ENCODE measurements around the gene TFDP3.

TFDP3 gene

GRCh38 chrX:133218329-133218728, at the start of gene TFDP3:
Gene TFDP3, minus strand, starts transcription at chrX:133218354. Its CDS starts 95 bp downstream, at chrX:133218259.
- DNase-seq (ENCODE audit: low read depth), result no peak

- no peak for DNase-seq (ENCODE audit: low read depth)
These were observed 49.5 kb upstream of the TFDP3 start for GRCh38 chrX:133267621-133268020.

- no peak for DNase-seq (ENCODE audit: low read depth)
These were observed 47.2 kb upstream of the TFDP3 start for GRCh38 chrX:133265331-133265730.

GRCh38 chrX:133258481-133258880, 40.3 kb upstream of the TFDP3 start:
- peak; percentile 26 for DNase-seq (ENCODE audit: low read depth)

GRCh38 chrX:133254666-133255065, 36.5 kb upstream of the TFDP3 start:
- DNase-seq (ENCODE audit: low read depth), result peak; percentile 10

GRCh38 chrX:133251204-133251603, 33.0 kb upstream of the TFDP3 start:
- DNase-seq (ENCODE audit: low read depth), result no peak

GRCh38 chrX:133250184-133251100, 32.3 kb upstream of the TFDP3 start:
- no peak for DNase-seq (ENCODE audit: low read depth)

GRCh38 chrX:133249266-133250058, 31.3 kb upstream of the TFDP3 start:
- DNase-seq (ENCODE audit: low read depth), result no peak

- no peak for DNase-seq (ENCODE audit: low read depth)
These were observed 30.0 kb upstream of the TFDP3 start for GRCh38 chrX:133248177-133248576.

- no peak for DNase-seq (ENCODE audit: low read depth)
These were observed 28.8 kb upstream of the TFDP3 start for GRCh38 chrX:133246921-133247320.

GRCh38 chrX:133235830-133236229, 17.7 kb upstream of the TFDP3 start:
- no peak for DNase-seq (ENCODE audit: low read depth)

GRCh38 chrX:133232331-133232730, 14.2 kb upstream of the TFDP3 start:
- no peak for DNase-seq (ENCODE audit: low read depth)

GRCh38 chrX:133229361-133229760, 11.2 kb upstream of the TFDP3 start:
- no peak for DNase-seq (ENCODE audit: low read depth)

GRCh38 chrX:133215747-133216146, 2.4 kb downstream of the TFDP3 start:
- DNase-seq (ENCODE audit: low read depth), result no peak

GRCh38 chrX:133215017-133215416, 3.1 kb downstream of the TFDP3 start:
- no peak for DNase-seq (ENCODE audit: low read depth)

GRCh38 chrX:133214301-133214700, 3.9 kb downstream of the TFDP3 start:
- DNase-seq (ENCODE audit: low read depth), result no peak

GRCh38 chrX:133213117-133213516, 5.0 kb downstream of the TFDP3 start:
- DNase-seq (ENCODE audit: low read depth), result no peak

GRCh38 chrX:133207751-133208150, 10.4 kb downstream of the TFDP3 start:
- DNase-seq (ENCODE audit: low read depth), result no peak

- DNase-seq (ENCODE audit: low read depth), result no peak
These were observed 26.5 kb downstream of the TFDP3 start for GRCh38 chrX:133191739-133192039.

GRCh38 chrX:133190877-133191738, 27.0 kb downstream of the TFDP3 start:
- DNase-seq (ENCODE audit: low read depth), result no peak

- DNase-seq (ENCODE audit: low read depth), result no peak
These were observed 29.0 kb downstream of the TFDP3 start for GRCh38 chrX:133189195-133189594.

- DNase-seq (ENCODE audit: low read depth), result no peak
These were observed 29.5 kb downstream of the TFDP3 start for GRCh38 chrX:133188631-133189030.
